NCI-H146 (cell line): Measurements from ENCODE around the gene SELENOM.

Experiments used
- DNase-seq: peaks from one replicate; lab custom pipeline; 2025; lab: John Stamatoyannopoulos, UW

SELENOM gene, protein sequence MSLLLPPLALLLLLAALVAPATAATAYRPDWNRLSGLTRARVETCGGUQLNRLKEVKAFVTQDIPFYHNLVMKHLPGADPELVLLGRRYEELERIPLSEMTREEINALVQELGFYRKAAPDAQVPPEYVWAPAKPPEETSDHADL

DNA sequence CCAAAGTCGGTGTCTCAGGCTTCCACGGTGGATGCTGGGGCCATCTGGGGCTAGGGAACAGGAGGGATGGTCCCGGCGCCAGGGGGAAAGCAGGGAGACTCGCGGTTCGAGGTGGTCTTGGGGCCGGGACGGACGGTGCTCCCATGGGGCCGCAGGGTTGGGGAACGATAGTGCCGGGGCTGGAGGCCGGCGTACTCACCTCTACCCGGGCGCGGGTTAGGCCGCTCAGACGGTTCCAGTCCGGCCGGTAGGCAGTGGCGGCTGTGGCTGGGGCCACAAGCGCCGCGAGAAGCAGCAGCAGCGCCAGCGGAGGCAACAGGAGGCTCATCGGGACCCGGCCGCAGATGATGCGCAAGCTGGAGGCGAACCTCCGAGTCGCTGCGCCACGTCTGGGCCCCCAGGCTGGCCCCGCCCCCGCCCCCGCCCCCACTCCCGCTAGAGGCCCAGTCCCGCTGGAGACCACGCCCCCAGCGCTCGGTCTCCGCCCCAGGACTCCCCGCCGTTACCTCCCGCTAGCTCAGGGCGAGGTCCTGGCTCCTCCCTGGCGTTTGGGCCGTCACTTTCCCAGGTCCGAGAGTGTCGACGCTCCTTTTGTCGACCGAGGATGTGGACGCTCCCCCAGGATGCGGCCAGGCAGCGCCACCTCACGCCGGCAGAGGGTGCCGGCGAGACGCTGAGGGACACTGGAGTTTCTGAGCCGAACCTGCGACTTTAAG is at the start of gene SELENOM:
TSS of gene SELENOM (minus strand) at position 391 of the 716 bp plus-strand sequence. CDS start at position 328, 63 bp downstream.
- DNase-seq: peak; percentile 93

DNA sequence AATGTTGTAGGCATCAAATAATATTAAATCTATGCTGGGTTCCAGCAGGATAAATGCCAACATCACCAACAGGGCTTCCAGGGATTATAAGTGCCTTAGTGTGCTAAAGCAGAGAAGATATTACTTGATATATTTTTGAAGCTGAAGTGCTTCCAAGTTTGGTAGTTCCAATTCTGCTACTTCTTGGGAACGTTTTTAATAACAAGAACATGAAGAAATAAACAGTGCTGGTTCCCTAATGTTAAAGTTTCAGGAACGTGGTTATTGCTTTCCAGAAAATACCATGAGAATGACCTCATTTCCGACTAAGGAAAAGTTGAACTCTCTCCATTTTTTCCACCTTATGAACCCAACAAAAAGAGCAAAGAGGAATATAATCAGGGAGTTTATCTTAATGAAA is 48.1 kb upstream of the SELENOM start:
- no peak for DNase-seq

DNA sequence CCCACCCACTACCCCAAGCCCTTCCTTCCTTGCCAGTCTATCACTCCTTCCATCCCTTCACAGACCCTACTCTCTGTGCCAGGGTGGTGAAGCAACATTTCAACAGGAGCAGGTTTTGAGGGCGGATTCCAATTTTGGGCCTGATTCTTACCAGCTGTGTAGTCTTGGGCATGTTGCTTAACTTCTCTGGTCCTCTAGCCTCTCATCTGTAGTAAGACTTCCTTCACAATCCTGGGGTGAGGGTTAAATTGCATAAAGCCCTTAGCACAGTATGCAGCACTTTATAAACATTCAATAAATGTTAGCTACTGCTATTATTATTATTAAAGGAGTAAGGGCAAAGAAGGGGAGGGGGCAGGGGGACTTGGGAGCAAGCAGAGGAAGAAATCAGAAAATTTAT is 47.6 kb upstream of the SELENOM start:
- DNase-seq: no peak

DNA sequence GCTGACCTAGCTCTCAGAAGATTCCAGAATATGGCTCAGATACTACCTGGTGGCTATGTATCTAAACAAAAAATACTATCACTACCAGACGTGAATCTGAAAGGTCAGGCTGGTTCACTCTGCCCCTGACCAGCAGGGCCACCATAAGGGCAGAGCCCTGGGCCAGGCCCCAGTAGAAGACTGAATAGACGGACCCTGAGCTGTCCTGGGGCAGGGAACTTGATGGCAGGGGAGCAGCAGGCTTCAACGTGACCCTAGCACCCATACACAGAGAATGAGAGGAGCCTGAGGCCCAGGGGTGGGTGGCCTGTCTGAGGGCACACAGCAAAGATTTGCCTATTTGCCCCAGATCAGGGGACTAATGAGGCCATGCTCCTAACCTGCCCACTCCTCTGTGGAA is 46.0 kb upstream of the SELENOM start:
- no peak for DNase-seq

DNA sequence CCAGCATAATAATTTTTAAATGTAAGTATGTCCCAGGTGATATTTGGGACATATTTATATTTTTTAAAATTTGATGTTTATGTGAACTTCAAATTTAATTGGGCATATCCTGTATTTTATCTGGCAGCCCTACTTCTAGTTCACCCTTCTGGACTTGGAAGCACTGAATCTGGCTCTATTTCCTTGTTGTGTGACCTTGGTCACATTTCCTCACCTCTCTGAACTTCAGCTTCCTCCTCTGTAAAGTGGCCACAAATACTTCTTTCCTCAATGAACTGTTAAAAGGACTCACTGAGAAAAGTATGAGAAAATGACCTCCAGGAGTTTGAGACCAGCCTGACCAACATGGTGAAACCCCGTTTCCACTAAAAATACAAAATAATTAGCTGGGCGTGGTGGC is 44.5 kb upstream of the SELENOM start:
- no peak for DNase-seq

DNA sequence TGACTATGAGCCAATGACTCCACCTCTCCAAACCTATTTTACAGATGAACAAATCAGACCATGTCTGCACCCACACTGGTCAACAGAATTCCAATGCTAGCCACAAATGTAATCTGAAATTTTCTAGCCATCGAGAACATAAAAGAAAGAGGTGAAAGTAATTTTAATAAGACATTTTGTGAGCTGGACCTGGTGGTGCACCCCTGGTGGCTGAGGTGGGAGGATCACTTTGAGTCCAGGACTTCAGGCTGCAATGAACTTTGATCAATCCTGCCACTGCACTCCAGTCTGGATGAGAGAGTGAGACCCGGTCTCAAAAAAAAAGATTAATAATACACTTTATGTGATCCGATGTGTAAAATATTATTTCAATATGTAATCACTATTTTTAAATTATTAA is 43.2 kb upstream of the SELENOM start:
- no peak for DNase-seq

DNA sequence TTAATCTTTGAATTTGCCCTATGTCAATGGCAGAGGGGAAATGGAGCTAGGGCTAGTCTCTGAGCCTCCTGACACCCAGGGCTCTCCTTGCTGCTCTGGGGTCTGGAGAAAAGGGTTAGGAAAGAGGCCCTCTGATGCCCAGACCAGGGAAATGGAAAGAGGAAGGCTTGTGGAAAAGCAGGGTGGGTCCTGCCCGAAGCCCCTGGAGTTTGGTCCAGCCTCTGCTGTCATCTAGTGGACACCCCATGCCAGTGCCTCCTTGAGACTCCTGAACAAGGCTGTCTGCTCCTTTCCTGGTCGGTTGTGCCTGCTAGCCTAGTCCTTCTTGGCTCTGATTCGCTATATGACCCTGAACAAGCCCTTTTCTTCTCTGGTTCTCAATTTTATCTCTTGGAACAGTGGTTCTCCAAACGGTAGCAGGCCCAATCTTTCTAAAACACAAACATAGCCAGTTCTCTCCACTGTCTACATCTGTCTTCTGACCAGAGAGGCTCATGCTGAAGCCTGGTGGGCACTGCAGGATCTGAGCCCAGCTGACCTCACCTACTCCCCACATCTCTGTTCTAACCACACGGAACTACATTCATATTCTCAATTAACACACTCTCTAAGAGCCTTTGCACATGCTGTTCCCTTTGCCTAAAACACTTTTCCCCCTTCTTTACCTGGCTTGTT is 41.7 kb upstream of the SELENOM start:
- DNase-seq: peak; percentile 59

DNA sequence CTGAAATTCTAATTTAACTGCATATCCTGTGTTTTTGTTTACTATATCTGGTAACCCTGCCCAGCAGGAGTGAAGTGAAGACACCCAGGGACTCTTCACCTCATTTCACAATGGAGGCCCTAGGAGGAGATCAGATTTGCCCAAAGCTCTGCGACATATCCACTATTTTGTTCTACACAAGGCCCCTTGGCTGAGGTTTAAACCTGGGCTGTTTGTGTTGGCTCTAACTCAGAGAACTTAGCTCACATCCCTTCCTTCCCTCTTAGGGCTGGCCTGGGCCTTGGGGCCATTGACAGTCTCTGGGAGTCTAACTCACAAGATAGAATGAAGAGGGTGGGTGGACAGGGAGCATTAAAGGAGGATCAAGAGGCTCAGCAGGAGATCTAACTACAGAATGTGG is 41.1 kb upstream of the SELENOM start:
- no peak for DNase-seq

DNA sequence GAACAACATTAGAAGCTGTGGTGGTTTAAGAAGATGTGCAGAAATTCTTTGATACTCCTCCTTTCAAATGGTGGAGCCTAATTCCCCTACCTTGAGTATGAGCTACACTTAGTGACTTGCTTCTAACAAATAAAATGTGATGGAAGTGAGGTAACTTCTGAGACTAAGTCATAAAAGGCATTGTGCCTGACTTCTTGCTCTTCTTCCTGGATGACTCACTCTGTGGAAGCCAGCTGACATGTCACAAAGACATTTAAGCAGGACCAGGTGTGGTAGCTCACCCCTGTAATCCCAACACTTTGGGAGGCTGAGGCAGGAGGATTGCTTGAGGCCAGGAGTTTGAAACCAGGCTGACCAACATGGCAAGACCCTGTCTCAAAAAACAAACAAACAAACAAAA is 36.9 kb upstream of the SELENOM start:
- DNase-seq: no peak

DNA sequence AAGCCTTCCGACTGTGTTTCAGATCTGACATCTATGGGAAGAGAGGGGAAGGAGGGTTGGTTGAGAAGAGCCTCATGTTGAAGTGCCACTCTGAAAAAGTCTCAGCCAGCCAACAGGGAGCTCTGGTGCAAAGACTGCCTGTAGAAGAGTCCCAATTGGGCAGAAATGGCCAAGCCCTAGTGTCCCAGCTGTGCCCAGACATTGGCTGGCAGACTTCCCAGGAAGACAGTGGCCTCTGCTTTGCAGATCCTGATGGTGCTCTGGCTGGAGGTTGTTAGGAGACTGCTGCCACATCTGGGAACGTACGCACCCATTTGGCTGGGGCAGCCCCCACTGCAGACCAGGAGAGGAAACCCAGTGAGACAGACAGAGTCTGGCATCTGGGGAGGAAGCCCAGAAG is 36.2 kb upstream of the SELENOM start:
- DNase-seq: no peak

DNA sequence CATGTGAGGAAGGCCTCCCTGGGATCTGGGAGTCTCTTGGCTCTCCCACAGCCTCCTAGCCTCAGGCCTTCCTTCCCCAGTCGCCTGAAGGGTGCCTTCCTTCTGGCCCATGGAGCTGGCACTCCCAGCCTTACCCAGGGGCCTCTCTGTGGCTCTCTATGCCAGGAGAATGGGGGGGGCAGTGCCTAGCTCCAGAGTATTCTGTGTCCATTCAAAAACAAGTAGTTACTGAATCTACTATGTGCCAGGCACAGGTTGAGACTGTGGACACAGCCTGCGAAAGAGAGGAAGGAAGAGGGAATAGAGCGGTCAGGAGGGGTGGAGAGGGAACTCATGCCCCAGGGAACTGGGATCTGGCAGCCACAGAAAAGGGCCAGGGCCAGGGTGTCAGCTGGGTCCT is 35.7 kb upstream of the SELENOM start:
- DNase-seq: no peak

DNA sequence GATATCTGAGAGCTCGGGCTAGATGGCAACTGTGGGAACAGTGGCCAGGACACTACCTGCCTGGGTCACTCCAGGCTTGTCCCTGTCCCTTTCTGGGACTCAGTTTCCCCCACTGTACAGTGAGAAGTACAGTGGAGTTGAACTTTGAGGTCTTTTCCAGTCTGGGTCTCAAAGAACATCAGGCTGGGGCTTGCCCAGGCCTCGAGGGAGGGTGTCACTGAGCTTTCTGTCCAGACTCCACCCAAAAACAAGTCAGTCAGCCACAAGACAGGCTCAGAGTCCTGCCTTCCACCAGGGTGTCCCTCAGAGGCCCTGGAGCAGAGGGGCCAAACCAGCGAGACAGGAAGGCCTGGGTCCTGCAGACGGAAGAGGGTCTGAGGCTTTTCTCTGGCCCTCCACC is 34.9 kb upstream of the SELENOM start:
- DNase-seq: no peak

DNA sequence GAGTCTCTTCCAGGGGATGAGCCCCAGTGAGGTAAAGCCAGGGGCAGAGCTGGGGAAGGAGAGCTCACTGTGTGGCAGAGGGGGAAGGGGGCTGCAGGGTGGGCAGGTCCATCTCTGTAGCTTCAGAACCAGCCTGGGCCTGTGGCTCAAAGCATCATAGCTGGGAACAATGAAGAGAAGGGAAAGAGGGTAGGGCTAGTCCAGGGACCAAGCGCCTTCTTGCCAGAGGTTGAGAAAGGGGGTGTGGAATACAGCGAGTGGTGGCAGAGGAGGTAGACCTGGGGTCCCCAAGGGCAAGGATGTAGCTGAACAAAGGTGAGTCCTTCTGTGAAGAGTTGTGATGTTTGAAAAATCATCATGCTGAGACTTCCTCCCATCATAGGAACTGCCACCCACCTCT is 34.2 kb upstream of the SELENOM start:
- no peak for DNase-seq

DNA sequence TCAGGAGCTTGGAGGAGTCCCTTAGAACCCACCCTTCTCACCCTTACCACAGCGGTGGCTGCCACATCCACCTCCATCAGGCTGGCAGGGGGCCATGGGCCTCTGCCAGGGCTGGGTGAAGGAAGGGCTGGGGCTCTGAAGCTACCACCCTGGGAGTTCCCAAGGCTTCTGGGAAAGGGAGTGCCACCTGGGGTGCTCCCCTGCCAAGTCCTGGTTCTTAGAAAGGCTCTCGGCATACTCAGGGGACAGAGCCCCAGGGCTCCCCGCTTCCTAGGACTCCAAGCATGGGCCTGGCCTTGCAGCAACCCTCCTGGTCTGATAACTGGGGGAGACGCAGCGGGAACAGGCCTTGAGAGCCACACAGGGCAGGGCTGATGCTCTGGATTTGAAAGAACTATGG is 33.4 kb upstream of the SELENOM start:
- no peak for DNase-seq

DNA sequence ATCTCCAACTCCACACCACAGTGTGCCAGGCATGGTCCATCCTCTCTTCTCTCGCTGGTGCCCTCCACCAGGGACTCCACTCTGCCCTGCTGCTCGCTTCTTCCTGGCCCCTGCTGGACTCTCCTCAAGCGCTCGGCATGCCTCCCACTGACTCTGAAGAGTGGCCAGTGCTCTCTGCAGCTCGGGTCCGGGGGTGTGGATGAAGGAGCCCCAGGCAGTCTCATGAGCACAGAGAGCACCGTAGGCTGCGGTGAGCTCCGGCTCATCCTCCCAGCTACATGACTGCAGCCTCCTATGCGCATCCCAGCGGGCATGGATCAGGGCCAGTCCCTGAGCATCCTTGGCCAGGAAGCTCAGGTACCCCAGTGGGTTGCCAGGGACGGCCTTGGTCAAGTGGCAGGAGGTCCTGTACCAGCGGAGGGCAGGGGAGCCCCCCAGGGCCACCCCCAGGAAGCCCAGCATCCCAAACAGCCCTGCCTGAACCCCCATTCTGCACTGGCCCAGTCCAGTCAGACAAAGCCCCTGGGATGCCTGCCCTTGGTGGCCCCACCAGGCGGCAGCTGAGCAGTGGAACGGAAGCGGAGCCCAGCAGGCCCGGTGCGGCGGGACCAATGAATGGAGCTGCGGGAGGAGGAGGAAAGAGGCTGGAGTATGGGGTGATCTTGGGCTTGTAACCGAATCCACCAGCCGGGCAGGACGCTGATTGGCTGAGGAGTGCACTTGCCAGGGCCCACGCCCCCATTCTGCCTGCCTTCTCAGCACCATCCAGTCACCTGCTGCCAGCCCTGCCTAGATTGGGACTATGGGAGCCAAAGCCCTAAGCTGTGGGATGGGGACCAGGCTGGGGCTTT is 32.7 kb upstream of the SELENOM start, which contains the start of gene PLA2G3:
TSS of gene PLA2G3 (minus strand) at position 643 of the 851 bp plus-strand sequence. CDS start at position 489, 154 bp downstream.
- peak; percentile 86 for DNase-seq

DNA sequence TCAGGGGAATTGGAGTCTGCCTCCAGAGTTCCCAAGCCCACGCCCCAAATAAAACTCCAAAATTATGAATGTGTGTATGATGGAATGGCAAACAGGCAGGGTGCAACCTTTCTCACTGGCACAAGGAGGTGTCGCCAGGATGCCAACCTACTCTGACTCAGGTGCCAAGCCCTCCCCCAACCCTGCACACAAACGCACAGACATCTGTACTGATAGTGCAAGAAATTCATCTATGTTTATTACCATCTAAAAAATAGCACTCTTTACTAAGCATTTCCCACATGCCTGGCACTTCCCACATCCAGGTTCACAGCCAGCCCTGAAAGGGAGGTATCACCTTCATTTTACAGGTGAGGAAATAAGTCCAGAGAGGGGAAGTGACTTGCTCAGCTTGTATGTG is 31.7 kb upstream of the SELENOM start:
- DNase-seq: no peak

DNA sequence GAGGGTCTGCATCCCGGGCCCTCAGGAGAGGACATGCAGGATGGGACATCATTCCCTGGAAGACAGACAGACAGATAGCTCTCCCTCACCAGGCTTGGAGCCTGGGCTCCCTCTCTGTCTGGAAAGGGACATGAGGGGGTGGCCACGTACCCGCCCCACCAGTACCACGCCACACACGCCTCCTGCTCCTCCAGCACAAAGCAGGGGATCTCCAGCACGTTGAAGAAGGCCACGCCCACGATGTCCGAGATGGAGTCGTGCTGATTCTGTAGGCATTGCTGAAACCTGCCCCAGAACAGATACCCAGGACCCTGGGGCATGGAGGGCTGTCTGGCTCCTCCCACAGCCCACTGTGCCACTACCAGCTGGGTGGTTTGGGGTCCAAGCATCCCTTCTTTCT is 30.8 kb upstream of the SELENOM start:
- no peak for DNase-seq

DNA sequence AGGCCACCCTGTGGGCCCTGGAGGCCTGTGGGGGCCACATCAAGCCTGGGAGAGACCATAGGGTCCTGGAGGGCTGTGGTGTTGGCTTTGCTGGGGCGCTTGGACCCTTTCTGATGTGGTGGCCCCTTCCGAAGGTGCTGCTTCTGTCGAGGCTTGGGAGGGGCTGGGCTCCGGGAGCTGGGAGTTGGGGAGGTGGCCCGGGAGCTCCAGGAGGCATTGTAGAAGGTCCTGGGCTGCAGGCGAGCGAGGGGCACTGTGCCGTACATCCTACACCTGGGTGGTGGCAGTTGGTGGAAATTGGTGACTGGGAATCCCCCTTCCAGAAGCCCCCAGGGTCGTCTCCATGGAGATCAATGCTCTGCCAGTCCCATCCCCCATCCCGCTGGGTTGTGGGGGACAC is 30.4 kb upstream of the SELENOM start:
- no peak for DNase-seq

DNA sequence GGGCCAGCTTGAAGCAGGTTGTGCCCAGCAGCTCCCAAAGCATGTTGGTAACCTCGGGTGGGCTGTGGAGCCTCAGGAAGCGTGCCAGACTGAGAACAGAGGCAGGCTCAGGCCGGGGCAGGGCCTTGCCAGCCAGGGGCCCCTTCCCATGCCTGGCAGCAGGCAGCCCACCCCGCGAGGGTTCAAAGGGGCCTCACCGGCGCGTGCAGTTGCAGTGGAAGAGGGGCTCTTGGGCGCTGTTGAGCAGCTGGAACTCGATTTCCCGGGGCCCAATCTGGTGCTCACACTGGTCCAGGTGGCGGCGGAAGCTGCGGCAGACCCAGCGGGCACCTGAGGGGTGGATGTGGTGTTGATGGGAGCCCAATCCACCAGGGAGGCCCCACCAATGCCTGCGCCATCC is 29.3 kb upstream of the SELENOM start:
- DNase-seq: no peak

DNA sequence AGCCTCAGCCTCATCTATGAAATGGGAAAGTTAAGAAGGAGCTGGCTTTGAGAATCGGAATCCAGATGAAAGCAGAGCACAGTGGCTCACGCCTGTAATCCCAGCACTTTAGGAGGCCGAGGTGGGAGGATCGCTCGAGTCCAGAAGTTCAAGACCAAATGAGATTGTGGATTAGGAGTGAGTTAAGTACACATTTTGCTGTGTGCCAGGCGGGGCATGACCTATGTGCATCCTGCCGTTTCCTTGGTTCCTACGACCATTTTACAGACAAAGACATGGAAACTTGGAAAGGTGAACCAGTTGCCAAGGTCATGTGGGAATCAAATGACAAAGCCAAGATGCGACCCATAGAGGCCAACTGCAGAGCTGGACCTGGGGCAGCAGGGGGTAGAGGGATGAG is 28.8 kb upstream of the SELENOM start:
- no peak for DNase-seq

DNA sequence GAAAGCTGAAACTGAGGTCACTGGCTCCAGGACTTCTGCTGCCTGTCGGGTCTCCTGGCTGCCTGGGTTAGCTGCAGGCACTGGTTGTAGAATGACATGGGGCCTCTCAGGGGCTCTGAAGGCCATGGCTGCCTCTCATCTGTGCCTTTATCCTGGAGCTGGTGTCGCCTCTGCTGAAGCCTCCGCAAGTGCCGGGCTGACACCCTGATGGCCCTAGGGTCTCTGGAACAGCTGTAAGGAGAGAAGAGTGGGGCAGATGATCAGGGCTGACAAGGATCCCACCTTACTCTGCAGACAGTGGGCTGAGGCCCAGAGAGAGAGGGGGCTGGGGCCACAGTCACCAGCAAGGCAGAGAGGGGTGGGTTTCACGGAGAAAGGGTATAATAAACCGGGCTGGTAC is 28.3 kb upstream of the SELENOM start:
- DNase-seq: no peak

DNA sequence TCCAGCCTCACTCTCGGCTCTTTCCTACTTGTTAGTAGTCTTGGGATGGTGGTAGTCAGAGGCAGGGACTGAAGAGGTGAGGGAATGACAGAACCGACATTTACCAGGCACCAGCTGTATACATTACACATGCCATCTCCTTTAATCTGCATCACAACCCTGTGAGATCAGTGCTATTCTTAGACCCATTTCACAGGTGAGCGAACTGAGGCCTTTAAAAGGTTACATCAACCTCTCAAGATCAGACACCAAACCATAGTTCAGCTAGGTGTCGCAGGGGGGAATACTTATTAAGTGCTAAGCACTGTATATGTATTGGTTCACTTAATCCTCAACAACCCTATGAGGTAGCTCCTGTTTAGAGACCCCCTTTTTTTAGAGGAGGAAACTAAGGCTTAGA is 27.3 kb upstream of the SELENOM start:
- no peak for DNase-seq

DNA sequence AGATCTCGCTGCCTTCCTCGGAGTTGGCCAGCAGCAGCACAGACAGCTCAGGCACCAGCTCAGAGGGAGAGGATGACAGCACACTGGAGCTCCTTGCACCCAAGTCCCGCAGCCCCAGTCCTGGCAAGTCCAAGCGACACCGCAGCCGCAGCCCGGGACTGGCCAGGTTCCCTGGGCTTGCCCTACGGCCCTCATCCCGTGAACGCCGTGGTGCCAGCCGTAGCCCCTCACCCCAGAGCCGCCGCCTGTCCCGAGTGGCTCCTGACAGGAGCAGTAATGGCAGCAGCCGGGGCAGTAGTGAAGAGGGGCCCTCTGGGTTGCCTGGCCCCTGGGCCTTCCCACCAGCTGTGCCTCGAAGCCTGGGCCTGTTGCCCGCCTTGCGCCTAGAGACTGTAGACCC is 26.5 kb upstream of the SELENOM start:
- no peak for DNase-seq
